ENCODE results near the gene RSPH9.

RSPH9 gene

GRCh38 chr6:43720999-43721398, 76.2 kb downstream of the RSPH9 start:
- in situ Hi-C loops (cut with MboI; ENCODE audit: low pct_unique_long_range_greater_than_20kb, low sequenced_read_pairs): no loop called here

More at GRCh38 chr6:43720999-43721398, 76.2 kb downstream of the RSPH9 start:
- no peak for DNase-seq
